Measurements from ENCODE around the gene ZMYND8.

DNA sequence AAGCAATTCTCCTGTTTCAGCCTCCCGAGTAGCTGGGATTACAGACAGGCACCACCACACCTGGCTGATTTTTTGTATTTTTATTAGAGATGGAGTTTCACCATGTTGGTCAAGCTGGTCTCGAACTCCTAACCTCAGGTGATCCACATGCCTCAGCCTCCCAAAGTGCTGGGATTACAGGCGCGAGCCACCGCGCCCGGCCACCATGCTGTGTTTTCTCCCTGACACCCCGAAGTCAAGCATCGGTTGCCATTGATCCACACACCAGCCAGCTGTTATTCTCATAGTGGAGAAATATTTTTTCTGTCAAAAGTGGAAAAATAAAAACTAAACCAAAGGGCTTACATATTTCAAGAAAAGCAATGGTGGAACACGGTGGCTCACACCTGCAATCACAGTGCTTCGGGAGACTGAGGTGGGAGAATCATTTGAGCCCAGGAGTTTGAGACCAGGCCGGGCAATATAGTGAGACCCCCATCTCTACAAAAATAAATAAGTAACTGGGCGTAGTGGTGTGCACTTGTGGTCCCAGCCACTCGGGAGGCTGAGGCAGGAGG lies 157.4 kb downstream of the ZMYND8 start:
- no peak for TF ChIP-seq EZH2 (IDR thresholded peaks at IDR 0.05; ENCODE audit: low read length, missing control alignments)
- TF ChIP-seq, protein P1, sequence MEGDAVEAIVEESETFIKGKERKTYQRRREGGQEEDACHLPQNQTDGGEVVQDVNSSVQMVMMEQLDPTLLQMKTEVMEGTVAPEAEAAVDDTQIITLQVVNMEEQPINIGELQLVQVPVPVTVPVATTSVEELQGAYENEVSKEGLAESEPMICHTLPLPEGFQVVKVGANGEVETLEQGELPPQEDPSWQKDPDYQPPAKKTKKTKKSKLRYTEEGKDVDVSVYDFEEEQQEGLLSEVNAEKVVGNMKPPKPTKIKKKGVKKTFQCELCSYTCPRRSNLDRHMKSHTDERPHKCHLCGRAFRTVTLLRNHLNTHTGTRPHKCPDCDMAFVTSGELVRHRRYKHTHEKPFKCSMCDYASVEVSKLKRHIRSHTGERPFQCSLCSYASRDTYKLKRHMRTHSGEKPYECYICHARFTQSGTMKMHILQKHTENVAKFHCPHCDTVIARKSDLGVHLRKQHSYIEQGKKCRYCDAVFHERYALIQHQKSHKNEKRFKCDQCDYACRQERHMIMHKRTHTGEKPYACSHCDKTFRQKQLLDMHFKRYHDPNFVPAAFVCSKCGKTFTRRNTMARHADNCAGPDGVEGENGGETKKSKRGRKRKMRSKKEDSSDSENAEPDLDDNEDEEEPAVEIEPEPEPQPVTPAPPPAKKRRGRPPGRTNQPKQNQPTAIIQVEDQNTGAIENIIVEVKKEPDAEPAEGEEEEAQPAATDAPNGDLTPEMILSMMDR (conservative IDR thresholded peaks at IDR 0.05 in 1 of 2, IDR thresholded peaks at IDR 0.05 in 1 of 2; ENCODE audit: low read depth in 1 of 2, low read length in 2 of 2): no peak
